ENCODE results near the gene IKZF1. TPM values are rescaled to one million over a fixed set of nuclear protein-coding genes. Genes with fewer than 3 reads are reported as not detected.

Gene IKZF1
- total RNA-seq, 1 donor from 2014 or later = 0.11 TPM

GRCh38 chr7:50273301-50273700 lies 31.2 kb upstream of the IKZF1 start:
- no peak overlapping the region for H3K9ac ChIP-seq
- no peaks in the 10 kb centered on the region for H3K79me2 ChIP-seq (ENCODE audit: low read depth)
- no peaks in the 10 kb centered on the region for H3K36me3 Mint-ChIP-seq
- no peak for DNase-seq (ENCODE audit: low spot score)
- H3K9me3 ChIP-seq (ENCODE audit: low read depth) = no peaks in the 10 kb centered on the region
- H4K20me1 ChIP-seq (ENCODE audit: low read depth) = no peaks in the 10 kb centered on the region
- H3K27me3 Mint-ChIP-seq (ENCODE audit: insufficient read depth, low read depth) = peaks cover 5% of the 10 kb centered on the region
- H3K27ac ChIP-seq = no peak overlapping the region
- H3K4me1 ChIP-seq = no peaks in the 10 kb centered on the region
- H3K9me3 Mint-ChIP-seq = no peaks in the 10 kb centered on the region
- no peak overlapping the region for H2AFZ ChIP-seq (replicated peaks)
- no peak overlapping the region for H3K4me2 ChIP-seq
- H3K4me1 Mint-ChIP-seq = no peaks in the 10 kb centered on the region
- no peaks in the 10 kb centered on the region for H3F3A ChIP-seq (ENCODE audit: low read depth)
- no peak for TF ChIP-seq CTCF (IDR thresholded peaks at IDR 0.05)
- TF ChIP-seq EZH2 (IDR thresholded peaks at IDR 0.05) = no peak
- no peak for TF ChIP-seq EZH2phosphoT487 (IDR thresholded peaks at IDR 0.05)
- no peak overlapping the region for H3K4me3 ChIP-seq
- H3K27ac Mint-ChIP-seq = no peak overlapping the region
- H3K36me3 ChIP-seq = no peaks in the 10 kb centered on the region
- H3K27me3 ChIP-seq = no peaks in the 10 kb centered on the region
- H3K4me3 Mint-ChIP-seq = no peak overlapping the region

- Histone ChIP-seq H3K9me3 (ENCODE audit: low read depth) (no peaks in the 10 kb centered on the region), H3K9ac (no peak overlapping the region), H3K4me2 (no peak overlapping the region), H3K4me3 (no peak overlapping the region), H3K36me3 (no peaks in the 10 kb centered on the region), H3K4me1 (no peaks in the 10 kb centered on the region), H3F3A (ENCODE audit: low read depth) (no peaks in the 10 kb centered on the region), H2AFZ (replicated peaks) (no peak overlapping the region), H3K27ac (no peak overlapping the region), H3K79me2 (ENCODE audit: low read depth) (no peaks in the 10 kb centered on the region), H4K20me1 (ENCODE audit: low read depth) (no peaks in the 10 kb centered on the region), H3K27me3 (no peaks in the 10 kb centered on the region)
- Mint-ChIP-seq H3K36me3 (no peaks in the 10 kb centered on the region), H3K27me3 (ENCODE audit: insufficient read depth, low read depth) (peaks cover 5% of the 10 kb centered on the region), H3K4me3 (no peak overlapping the region), H3K9me3 (peaks cover 2% of the 10 kb centered on the region), H3K27ac (no peak overlapping the region), H3K4me1 (no peaks in the 10 kb centered on the region)
- no peak for TF ChIP-seq EZH2 (IDR thresholded peaks at IDR 0.05)
- no peak for TF ChIP-seq EZH2phosphoT487 (IDR thresholded peaks at IDR 0.05)
- no peak for TF ChIP-seq CTCF (IDR thresholded peaks at IDR 0.05)
- DNase-seq (ENCODE audit: low spot score) = no peak
Observed at GRCh38 chr7:50273870-50274269, 30.6 kb upstream of the IKZF1 start.

GRCh38 chr7:50274361-50274760 lies 30.2 kb upstream of the IKZF1 start:
- Histone ChIP-seq H4K20me1 (ENCODE audit: low read depth) (no peaks in the 10 kb centered on the region), H3K4me3 (no peak overlapping the region), H3K4me2 (no peak overlapping the region), H3K36me3 (no peaks in the 10 kb centered on the region), H3K79me2 (ENCODE audit: low read depth) (no peaks in the 10 kb centered on the region), H3K4me1 (no peaks in the 10 kb centered on the region), H3K27ac (no peak overlapping the region), H3K27me3 (no peaks in the 10 kb centered on the region), H3K9me3 (ENCODE audit: low read depth) (no peaks in the 10 kb centered on the region), H3K9ac (no peak overlapping the region), H3F3A (ENCODE audit: low read depth) (no peaks in the 10 kb centered on the region), H2AFZ (replicated peaks) (no peak overlapping the region)
- no peak for TF ChIP-seq EZH2 (IDR thresholded peaks at IDR 0.05)
- TF ChIP-seq CTCF (IDR thresholded peaks at IDR 0.05) = no peak
- no peak for TF ChIP-seq EZH2phosphoT487 (IDR thresholded peaks at IDR 0.05)
- DNase-seq (ENCODE audit: low spot score) = no peak
- Mint-ChIP-seq H3K36me3 (no peaks in the 10 kb centered on the region), H3K27me3 (ENCODE audit: insufficient read depth, low read depth) (peaks cover 7% of the 10 kb centered on the region), H3K4me1 (no peaks in the 10 kb centered on the region), H3K9me3 (peaks cover 3% of the 10 kb centered on the region), H3K27ac (no peak overlapping the region), H3K4me3 (no peak overlapping the region)

Data from neural progenitor cell (in vitro differentiated cells).